Aorta (tissue), 5 donors: Measurements from ENCODE around the gene PNCK. TPM values are rescaled to one million over a fixed set of nuclear protein-coding genes. Genes with fewer than 3 reads are reported as not detected.
"Not testable (repeated sequence)": the region's sequence is repeated elsewhere in the genome, so short reads cannot be mapped to it uniquely, and the experiment has no call there.

Experiments used
- ATAC-seq: fragments of 200-7000 bp; cut with Tn5 transposase; one replicate; pipeline ENCODE4 v1.9.1; 2022; ENCODE audit warnings: moderate library complexity; ENCODE audit not compliant: low FRiP score
- DNase-seq, 2 donors: peaks; one replicate each; pipeline ENCODE4 v3.0.0-alpha.2; 2020
- H3K27ac ChIP-seq, 2 donors: one replicate each; pipeline ENCODE4 v1.5.1; 2013; ENCODE audit warnings: low read length in 2 of 2, mild to moderate bottlenecking in 2 of 2, moderate library complexity in 2 of 2, control low read depth in 1 of 2, inconsistent platforms in 1 of 2, low read depth in 1 of 2
- H3K27me3 ChIP-seq, 2 donors: one replicate each; pipeline ENCODE4 v1.6.1; 2013; ENCODE audit warnings: control low read depth in 1 of 2, low read length in 1 of 2, mild to moderate bottlenecking in 1 of 2, moderate library complexity in 1 of 2; ENCODE audit not compliant: insufficient read depth in 2 of 2, control insufficient read depth in 1 of 2
- H3K36me3 ChIP-seq, 2 donors: one replicate each; pipeline ENCODE4 v1.6.1; 2013; ENCODE audit warnings: control low read depth in 1 of 2, low read length in 1 of 2, mild to moderate bottlenecking in 1 of 2; ENCODE audit not compliant: insufficient read depth in 2 of 2, control insufficient read depth in 1 of 2
- H3K4me1 ChIP-seq, 2 donors: one replicate each; pipeline ENCODE4 v1.6.1; 2013; ENCODE audit warnings: low read length in 2 of 2, control low read depth in 1 of 2, mild to moderate bottlenecking in 1 of 2, moderate library complexity in 1 of 2; ENCODE audit not compliant: insufficient read depth in 2 of 2, control insufficient read depth in 1 of 2
- H3K4me3 ChIP-seq, 2 donors: one replicate each; pipeline ENCODE4 v1.5.1; 2013; ENCODE audit warnings: low read length in 2 of 2, control low read depth in 1 of 2, mild to moderate bottlenecking in 1 of 2
- H3K9me3 ChIP-seq: one replicate; pipeline ENCODE4 v1.6.1; 2013; ENCODE audit warnings: mild to moderate bottlenecking, low read length; ENCODE audit not compliant: control insufficient read depth
- WGBS, 2 donors: extraction: QIAGEN DNeasy Blood & Tissue Kit; methylation state at CpG; one replicate each; pipeline ENCODE4 v1.1.7; 2013; 5-methylcytosine and 5-hydroxymethylcytosine counted together
- intact Hi-C, 2 donors: fragments of 100-400 bp; cut with DNase I; formaldehyde crosslinking; loops; one replicate each; pipeline versions ENCODE4 v1.14.2 to v1.15.0; 2022
- polyA plus RNA-seq, 2 donors: library from polyadenylated mRNA; stranded (reverse); fragments of 200-250 nt; gene quantifications; one replicate each; pipeline ENCODE4 v1.2.3, GENCODE V29; 2013
- total RNA-seq, 2 donors: library from RNA; stranded (reverse); fragmentation: NEBNext Ultra II Directional; extraction: Animal tissue kit (Norgen Biotek cat#: 25700); gene quantifications; one replicate each; pipeline ENCODE4 v1.2.1, GENCODE V29; 2021
- donor health status: healthy with polysubstance abuse.
- donor health status: Bipolar disorder and iron deficiency.
- donor health status: DM: no; HTN: no; CAD: no.
- donor health status: DM: no; HTN: no; CAD: no.
- donor health status: DM: yes; HTN: yes; CAD: no.

PNCK gene
- total and polyA plus RNA-seq, 4 donors: 3.0 to 4.9 (median 4.3) TPM; not detected in 1

DNA sequence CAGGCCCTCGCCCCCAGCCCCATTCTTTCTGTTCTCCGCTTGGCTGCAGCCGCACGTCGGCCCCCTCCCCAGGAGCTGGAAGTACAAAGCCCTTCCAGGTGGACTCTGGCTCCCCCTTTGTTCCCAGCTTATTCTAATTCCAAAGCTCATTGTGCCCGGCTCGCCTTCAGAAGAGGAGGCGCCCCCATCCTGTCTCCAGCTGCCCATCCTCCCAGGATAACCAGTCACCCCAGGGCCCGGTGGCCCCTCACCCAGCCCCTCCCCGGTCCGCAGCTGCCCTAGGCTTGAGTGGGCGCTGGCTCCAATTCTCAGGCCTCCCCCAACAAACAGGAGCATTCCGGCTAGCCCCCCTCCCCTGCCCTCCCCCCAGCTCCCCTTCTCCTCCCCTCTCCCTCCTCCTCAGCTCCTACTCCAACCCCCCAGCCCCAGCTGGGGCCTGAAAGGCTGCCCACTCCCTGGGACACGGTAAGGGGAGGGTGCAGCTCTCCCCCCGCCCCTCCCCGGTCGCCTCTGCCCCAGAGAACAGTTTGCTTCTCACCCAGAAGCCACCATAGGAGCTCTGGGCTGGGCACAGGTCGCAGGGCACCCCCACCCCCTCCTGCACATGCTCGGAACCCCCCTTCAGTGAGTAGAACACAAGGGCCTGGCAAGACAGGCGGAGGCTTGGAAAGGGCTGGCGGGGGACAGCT lies 11.0 kb upstream of the PNCK start:
- intact Hi-C loops: no loop called here
- Histone ChIP-seq H3K4me1 (no peaks in the 10 kb centered on the region), H3K4me3 (no peak overlapping the region), H3K27ac (no peak overlapping the region), H3K36me3 (no peaks in the 10 kb centered on the region), H3K27me3 (peaks cover 0 to 1% of the 10 kb centered on the region in 2 donors), H3K9me3 (no peaks in the 10 kb centered on the region)
- WGBS, 2 donors: 50 to 56% methylated on average over 19 to 21 of the region's 21 CpGs
- no peak for ATAC-seq
- DNase-seq: peak; percentile 36 to 70

- WGBS, 2 donors: 97 to 98% methylated on average over 8 of the region's 8 CpGs
- DNase-seq: peak; percentile 9
- H3K9me3 ChIP-seq, intact Hi-C loops, H3K36me3 ChIP-seq, ATAC-seq, H3K4me1 ChIP-seq, H3K27ac ChIP-seq, H3K4me3 ChIP-seq, H3K27me3 ChIP-seq: not testable (repeated sequence)
These were observed 9.9 kb upstream of the PNCK start for GRCh38 chrX:153683486-153683885.

- WGBS, 2 donors: 70 to 78% methylated on average over 12 of the region's 12 CpGs
- no peak overlapping the region for H3K27ac ChIP-seq
- no peak overlapping the region for H3K4me3 ChIP-seq
- ATAC-seq (no peak), DNase-seq (peak; percentile 21 to 71)
- intact Hi-C loops: no loop called here
- H3K36me3 ChIP-seq: no peaks in the 10 kb centered on the region
- H3K4me1 ChIP-seq: no peaks in the 10 kb centered on the region
- H3K27me3 ChIP-seq: no peaks in the 10 kb centered on the region
- no peaks in the 10 kb centered on the region for H3K9me3 ChIP-seq
These were observed 7.6 kb upstream of the PNCK start for GRCh38 chrX:153681175-153681574.

DNA sequence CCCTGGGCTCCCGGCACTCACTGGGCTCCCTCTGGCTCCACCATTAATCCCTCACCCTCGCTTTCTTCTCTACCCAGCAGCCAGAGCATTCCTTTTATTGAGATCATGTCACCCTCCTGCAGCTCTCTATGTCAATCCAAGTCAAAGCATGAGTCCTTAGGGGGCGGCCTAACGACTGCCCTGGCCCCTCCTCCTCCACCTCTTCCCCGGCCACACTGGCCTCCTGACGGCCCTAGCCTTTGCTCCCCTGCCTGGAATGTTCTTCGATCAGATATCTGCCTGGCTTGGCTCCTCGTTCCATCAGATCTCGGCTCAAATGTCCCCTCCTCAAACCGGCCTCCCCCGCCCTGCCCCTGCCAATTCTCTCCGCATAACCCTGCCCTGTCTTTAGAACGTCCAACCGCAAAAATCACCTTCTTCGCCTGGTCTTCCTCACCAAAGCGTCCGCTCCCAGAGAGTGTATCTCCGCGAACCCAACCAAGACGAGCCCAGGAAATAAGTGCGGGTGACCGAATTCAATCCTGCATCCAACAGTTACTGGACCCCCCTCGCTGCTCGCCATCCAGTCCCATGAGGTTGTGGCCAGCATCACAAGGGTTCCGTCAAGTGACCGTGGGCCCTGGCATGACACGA lies 722 bp upstream of the PNCK start:
- Histone ChIP-seq H3K4me3 (no peak overlapping the region), H3K27ac (no peak overlapping the region), H3K4me1 (no peaks in the 10 kb centered on the region), H3K36me3 (no peaks in the 10 kb centered on the region), H3K9me3 (no peaks in the 10 kb centered on the region), H3K27me3 (no peaks in the 10 kb centered on the region)
- no peak for ATAC-seq
- intact Hi-C loops: no loop called here
- 67 to 75% methylated on average over 27 of the region's 27 CpGs for WGBS, 2 donors
- peak in 1 of 2 donors; percentile 63 for DNase-seq

DNA sequence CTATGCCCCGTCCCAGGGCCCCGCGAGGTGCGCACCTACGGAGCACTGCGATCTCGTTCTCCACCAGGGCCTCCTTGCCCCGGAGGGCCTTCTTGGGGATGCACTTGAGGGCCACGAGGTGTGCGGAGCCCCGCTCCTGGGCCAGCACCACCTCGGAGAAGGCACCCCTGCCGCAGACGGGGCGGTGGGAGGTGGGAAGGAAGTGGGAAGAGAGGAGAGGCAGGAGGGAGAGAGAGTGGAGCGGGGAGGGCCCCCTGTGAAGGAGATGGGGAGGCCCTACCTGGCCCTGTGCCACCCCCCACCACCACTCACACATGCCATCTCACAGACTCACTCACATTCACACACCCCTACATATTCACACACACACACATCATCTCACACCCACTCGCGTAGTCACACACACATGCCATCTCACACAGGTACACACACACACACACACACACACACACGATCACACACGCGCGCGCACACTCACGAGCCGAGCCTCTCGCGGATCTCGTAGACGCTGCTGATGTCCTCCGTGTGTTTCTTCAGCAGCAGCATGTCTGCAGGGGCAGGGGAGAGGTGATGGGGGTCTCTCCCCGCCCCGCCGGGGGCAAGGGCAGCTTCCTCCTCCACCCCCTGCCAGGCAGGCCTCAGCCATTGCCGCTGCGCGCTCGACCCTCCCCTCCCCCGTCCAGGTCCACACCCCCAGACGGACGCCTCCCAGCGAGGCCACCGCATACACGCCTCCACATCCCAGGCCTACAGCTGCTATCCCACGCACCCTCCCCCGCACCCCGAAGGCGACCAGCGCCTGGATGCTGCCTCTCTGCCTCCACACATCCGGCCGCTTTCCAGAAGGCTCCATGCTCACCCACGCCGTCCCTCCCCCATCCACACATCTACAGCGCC lies 834 bp downstream of the PNCK start:
- H3K4me1 ChIP-seq: no peaks in the 10 kb centered on the region
- intact Hi-C loops: no loop called here
- H3K4me3 ChIP-seq: no peak overlapping the region
- ATAC-seq (no peak), DNase-seq (peak in 1 of 2 donors; percentile 64)
- no peaks in the 10 kb centered on the region for H3K36me3 ChIP-seq
- no peaks in the 10 kb centered on the region for H3K27me3 ChIP-seq
- WGBS, 2 donors: 47 to 64% methylated on average over 49 to 53 of the region's 53 CpGs
- no peak overlapping the region for H3K27ac ChIP-seq
- no peaks in the 10 kb centered on the region for H3K9me3 ChIP-seq

- H3K4me1 ChIP-seq: no peaks in the 10 kb centered on the region
- intact Hi-C loops: no loop called here
- H3K9me3 ChIP-seq: no peaks in the 10 kb centered on the region
- H3K27ac ChIP-seq: no peak overlapping the region
- H3K4me3 ChIP-seq: no peak overlapping the region
- 90 to 95% methylated on average over 23 to 27 of the region's 27 CpGs for WGBS, 2 donors
- no peak for ATAC-seq
- H3K27me3 ChIP-seq: no peaks in the 10 kb centered on the region
- peak in 1 of 2 donors; percentile 66 for DNase-seq
- H3K36me3 ChIP-seq: no peaks in the 10 kb centered on the region
These were observed 1.8 kb downstream of the PNCK start for GRCh38 chrX:153671589-153672530.

- 89 to 95% methylated on average over 21 to 23 of the region's 23 CpGs for WGBS, 2 donors
- Histone ChIP-seq H3K36me3 (no peaks in the 10 kb centered on the region), H3K4me1 (no peaks in the 10 kb centered on the region), H3K27me3 (no peaks in the 10 kb centered on the region), H3K4me3 (no peak overlapping the region), H3K27ac (no peak overlapping the region), H3K9me3 (no peaks in the 10 kb centered on the region)
- DNase-seq: peak in 1 of 2 donors; percentile 69
- ATAC-seq: no peak
- intact Hi-C loops: no loop called here
These were observed 2.6 kb downstream of the PNCK start for GRCh38 chrX:153670748-153671588.
